CD4-positive, alpha-beta T cell treated with Interferon gamma for 1 hour (primary cell): ENCODE results near the gene TIMP2.
"Not testable (repeated sequence)": the region's sequence is repeated elsewhere in the genome, so short reads cannot be mapped to it uniquely, and the experiment has no call there.

ENCODE experiments used
- DNase-seq: peaks from one replicate; pipeline ENCODE4 v3.0.0-alpha.2; 2020

Gene TIMP2, protein sequence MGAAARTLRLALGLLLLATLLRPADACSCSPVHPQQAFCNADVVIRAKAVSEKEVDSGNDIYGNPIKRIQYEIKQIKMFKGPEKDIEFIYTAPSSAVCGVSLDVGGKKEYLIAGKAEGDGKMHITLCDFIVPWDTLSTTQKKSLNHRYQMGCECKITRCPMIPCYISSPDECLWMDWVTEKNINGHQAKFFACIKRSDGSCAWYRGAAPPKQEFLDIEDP

DNA sequence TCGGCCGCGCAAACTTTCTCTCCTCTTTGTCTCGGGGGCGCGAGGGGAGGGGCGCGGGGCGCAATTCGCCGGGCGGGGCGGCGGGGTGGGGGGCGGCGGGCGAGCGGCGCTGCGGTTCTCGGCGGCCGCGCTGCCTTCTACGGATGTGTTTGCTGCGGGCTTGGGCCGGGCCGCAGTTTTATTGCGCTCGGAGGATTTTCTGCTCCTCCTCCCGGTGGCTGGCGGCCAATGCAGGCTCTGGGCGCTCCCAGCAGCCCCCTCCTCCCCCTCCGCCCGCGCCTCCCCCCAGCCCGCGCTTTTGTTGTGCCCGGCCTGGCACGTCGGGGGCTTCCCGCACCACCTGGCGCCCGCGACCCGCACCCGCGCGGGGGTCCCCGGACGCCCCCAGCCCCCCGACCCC, at the start of gene TIMP2:
Gene TIMP2 (minus strand): TSS at position 154 of the 400 bp plus-strand sequence. CDS start 299 bp downstream, outside the sequence.
- DNase-seq: peak; percentile 81

DNA sequence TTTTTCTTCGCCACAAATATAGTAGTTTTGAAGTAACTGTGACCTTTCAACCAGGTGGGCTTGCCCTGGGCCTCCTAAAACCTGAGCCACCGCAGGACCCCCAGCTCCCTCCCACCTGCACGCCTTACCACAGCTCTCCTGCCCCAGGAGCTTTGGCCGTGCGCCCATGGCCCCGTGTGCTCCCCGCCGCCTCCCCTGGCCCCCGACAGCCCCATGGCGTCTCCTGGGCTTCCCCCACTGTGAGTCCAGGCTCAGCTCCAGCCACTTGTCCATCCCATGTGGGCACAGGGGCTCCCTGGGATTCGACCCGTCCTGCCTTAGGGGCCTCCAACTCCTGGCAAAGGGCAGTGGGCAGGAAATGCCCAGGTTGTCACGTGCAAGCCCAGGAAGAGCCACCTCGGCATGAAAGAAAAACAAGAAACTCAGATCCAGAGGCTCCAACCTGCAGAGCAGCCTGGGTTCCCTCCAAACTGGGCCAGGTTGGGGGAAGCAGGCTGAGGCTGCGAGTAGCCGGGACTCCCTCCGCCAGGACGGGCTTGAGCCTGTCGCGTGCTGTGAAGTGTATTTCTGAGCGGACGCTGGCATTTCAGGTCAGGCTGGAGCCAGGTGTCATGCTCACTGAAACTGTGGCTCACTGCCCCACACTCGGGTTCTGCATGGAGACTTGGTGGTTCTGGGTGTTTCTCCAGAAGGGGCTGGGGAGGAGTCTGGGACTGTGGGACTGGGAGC, 48.8 kb upstream of the TIMP2 start:
- DNase-seq: no peak

DNA sequence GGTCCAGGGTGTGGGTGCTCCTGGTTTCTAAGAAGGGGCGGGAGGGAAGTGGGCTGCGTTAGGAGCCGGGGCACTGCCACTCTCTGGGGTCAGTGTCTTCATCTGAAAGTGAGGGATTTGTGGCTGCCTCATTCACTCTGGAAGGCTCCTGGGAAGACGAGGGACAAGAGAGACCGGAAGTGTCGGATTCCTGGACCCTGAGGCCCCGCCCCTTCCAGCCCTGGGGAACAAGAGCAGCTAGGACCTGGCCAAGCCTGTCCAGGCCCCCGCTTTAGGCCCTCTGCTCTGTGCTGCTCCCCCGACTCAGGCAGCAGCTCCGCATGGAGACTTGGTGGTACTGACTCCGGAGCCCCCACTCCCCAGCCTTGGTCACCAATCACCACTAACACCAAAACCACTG, 48.0 kb upstream of the TIMP2 start:
- no peak for DNase-seq

DNA sequence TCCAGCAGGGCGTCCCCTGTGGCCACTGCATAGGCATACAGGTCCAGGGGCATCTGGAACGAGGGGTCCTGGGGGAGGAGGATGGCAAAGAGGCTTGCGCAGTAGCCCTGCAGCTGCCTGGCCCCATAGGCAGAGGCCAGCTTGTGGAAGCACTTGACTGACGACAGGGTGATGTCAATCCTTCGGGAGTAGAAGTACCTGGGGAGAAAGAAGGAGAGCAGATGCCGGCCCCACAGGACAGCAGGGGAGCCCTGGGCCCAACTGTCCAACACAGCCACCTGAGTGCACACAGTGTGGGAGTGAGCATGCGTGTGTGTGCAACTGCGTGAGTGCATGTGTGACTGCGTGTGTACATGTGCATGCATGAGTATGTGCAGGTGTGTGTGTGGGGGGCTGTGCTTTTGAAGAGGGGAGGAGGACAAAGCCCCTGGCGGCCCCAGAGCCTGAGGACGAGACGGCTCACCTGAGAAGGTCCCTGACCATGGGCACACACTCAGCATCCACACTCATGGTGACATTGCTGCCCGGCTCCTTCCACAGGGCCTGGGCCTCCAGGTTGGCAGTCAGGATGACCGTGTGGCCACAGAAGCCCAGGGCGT, 47.4 kb upstream of the TIMP2 start:
- no peak for DNase-seq

DNA sequence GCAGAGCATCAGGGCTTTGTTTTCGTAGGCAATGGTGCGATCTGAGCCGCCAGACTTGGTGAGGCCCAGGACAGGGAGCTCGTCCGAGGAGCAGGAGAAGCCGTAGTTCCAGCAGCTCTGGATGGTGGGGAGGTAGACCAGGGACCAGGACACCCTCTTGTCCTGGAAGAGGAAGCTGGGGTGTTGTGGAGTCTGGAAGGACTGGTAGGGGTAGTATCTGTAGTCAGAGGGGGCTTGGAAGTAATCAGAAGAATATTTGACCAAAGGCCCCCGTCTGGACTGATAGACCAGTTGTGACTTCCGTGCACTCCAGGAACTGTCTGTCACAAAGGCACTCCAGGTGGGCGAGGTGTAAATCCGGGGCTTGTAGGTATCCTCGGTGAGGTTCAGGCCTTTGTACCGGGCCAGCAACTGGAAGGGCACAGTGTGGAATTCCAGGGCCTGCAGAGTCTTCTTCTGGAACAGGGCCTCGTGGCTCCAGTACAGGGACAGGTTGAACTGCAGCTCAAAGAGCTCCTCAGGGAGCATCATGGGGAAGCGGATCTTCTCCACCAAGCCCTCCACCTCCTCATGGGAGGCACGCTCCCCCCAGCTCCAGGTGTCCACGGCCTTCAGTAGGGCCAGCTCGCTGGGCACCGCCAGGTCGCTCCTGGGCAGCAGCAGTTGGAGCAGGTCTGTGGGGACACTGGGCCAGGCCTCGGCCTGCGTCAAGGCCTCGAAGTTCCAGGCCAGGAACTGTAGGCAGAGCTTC, 46.7 kb upstream of the TIMP2 start:
- no peak for DNase-seq

DNA sequence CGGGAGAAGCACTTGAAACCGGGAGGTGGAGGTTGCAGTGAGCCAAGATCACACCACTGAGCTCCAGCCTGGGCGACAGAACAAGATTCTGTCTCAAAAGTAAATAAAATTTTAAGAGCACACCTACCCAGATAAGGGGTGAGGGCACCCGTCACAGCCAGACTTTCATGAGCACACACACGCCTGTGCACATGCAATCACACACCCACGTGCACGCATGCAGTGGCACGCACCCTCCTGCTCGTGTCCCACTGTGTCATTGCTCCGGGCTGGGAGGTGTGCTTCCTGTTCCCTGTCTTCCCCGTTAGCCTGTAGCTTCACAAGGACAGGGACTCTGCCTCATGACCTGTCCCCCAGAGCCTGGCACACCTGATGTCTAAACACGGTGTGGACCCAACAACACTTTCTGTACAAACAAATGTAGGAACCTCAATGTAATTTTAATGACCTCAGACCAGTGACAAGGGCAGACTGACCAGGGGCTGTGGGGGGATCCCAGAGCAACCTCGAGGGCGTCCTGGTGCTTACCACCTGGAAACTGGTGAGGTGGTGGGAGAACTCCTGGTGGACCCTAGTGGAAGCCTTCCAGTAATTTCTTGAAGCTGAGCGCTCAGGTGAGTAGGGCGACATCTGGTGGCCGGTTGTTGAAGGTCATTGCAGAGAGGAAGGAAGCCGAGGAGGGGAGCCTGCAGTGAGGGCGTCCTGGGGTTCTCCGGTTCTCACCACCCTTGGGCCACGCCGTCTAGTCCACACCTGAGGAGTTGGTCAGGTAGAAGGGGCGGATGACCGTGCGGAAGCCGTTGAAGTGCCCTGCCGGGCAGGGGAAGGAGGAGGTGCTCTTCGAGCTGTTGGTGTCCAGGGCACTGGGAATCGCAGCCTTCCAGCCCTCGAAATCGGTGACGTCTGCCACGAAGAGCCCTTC, 45.9 kb upstream of the TIMP2 start:
- peak; percentile 64 for DNase-seq

DNA sequence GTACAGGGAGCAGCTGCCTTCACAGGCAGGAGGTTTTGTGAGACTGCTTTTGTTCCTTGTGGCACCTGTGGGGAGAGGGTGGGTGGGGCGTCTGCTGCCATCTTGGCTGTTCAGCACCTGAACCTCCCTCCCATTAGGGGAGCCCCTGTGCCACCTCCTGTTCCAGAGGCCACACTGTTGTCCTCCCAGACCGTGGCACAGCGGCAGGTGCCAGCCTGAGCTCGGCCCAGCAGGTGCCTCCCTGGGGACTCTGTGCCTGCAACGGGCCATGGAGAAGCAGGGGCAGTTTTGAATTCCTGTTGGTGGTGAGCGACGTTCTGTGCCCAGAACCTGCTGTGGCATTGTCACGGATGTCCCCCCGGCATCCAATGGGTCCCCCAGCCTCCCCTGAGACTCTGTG, 44.7 kb upstream of the TIMP2 start:
- DNase-seq: no peak

DNA sequence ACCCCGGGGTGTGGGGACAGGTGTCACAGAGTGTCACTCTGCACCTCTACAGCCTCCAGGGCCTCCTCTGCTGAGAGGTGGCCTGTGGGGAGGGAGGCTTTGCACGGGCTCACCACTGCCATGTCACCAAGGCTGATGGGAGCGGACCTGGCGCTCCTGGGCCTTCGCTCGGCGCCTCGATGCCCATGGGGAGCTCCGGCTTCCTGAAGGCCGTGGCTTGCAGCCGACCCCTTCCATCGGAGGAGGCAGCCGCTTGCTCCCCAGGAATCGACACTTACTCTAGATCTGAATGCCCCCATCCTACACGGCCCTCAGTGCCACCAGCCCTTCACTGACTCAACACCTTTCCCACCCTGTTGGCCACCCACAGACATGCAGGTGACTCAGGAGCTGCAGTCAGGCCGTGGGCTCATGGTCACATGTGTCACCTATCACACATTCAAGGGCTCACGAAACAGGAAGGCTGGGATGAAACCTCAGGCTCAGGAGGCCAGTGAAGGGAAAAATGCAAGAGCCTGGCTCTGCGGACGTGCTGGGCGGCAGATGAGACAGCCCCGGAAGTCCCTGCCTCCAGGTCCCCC, 42.7 kb upstream of the TIMP2 start:
- no peak for DNase-seq

DNA sequence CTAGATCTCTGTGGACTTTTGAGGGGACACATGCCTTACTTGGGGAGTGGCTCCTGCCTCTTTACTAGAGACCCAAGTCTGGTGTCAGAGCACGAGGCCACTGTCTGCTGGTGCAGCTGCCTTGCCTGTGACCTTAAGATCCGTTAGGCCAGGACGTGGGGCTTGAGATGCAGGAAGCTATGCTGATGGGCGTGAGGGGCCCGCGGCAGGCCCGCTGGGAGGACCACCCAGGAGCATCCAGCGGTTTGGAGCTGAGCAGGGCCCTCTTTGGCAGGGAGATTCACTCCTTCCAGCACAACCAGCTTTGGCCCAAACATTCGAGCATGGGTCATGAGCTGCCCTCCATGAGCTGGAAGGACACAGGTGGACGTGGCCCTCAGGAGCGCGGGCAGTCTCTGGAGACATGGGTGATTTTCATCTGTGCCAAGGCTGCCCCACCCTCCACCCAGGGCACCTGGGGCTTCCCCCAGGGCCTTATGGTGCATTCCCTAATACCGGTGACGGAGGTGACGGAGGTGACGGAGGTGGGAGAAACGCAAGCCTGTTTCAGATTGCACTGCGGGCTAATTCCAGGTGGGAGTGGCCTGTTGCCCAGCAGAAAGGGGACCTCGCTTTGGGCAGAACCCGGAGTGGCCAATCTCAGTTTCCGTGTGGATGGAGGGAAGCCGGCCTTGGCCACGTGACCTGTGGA, 41.9 kb upstream of the TIMP2 start:
- DNase-seq: no peak

DNA sequence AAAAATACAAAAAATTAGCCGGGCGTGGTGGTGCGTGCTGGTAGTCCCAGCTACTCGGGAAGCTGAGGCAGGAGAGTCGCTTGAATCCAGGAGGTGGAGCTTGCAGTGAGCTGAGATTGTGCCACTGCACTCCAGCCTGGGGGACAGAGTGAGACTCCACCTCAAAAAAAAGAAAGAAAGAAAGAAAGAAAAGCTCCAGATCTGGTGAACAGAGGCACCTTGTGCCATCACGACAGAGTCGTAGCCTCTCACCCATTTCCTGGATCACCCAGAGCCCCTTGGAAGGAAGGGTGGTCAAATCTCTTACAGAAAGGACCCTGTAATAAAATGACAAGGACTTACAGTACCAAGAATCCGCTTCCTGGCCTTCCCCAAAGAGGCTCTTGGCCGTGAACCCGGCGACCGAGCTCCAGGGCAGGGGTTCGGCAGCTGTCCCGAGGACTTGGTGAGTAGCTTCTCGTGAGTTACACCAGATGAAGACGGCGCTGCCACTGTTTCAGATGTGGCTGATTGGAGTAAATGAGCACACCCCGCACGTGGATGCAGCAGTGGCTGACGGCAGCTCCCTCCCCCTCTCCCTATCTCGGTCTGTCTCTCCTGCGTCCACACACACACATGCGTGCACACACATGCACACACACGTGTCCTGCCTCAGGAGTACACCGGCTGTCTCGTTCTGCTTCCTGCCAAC, 41.1 kb upstream of the TIMP2 start:
- DNase-seq: no peak

DNA sequence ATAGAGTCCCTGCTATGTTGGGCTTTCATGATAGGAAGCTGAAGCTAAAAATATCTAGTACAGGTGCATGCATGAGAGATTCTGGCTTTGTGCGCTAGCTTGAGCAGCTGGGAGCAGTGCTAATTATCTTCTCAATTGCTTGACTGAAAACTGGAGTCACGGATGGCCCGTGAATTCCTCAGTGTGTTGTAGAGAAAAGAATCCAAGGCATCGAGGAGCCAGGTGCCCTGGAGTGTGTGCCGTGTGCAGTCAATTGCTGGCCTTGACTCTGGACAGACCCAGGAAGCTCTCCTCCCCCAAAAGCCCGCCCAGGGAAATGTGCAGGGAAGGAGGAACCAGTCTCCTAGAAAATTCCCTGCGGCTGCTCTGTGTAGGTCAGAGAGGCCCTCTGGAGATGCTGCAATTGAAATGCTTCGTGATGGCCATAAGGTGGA, 40.3 kb upstream of the TIMP2 start:
- DNase-seq: no peak

DNA sequence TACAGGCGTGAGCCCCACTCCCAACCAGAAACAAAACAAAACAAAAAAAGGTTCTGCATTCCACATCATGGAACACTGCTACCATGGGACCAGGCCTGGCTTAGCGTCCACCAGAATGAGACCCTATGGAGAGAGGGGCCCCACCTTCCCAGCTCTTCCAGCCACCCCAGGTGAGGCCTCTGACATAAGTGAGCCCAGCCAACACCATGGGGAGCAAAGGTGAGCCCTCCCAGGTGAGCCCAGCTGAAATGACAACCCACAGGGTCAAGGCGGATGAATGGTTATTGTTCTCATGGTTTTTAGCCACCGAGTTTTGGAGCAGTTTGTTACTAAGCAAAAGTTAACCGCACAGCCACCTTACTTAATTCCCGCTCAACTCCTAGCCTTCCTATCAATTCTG, 38.2 kb upstream of the TIMP2 start:
- no peak for DNase-seq

DNA sequence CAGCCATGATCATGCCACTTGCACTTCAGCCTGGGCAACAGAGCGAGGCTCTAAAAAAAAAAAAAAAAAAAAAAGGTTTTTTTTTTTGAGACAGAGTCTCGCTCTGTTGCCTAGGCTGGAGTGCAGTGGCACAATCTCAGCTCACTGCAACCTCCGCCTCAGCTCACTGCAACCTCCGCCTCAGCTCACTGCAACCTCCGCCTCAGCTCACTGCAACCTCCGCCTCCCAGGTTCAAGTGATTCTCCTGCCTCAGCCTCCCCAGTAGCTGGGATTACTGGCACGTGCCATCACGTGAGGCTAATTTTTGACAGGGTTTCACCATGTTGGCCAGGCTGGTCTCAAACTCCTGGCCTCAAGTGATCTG, 37.8 kb upstream of the TIMP2 start:
- DNase-seq: not testable (repeated sequence)

DNA sequence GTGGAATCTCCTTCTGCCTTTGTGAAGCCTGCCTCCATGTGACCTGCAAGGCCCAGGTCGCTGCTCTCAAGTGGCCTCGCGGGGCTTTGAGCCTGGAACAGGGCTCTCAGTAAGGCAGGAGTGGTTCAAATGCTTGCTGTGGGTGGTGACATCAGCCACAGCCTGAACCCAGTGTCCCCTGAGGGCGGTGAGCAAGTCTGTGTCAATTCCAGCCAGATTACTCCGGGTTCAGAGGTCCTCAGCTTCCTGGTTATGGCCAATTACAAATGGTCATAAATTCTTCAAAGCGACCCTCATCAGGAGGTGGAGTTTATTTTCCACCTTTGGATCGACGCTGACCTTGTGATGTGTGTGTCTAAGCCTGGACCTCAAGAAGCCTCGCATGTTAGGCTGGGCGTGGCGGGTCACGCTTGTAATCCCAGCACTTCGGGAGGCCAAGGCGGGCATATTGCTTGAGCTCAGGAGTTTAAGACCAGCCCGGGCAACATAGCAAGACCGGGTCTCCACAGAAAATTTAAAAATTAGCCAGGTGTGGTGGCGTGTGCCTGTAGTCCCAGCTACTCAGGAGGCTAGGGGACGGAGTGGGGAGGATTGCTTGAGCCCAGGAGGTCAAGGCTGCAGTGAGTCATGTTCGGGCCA, 37.3 kb upstream of the TIMP2 start:
- no peak for DNase-seq

DNA sequence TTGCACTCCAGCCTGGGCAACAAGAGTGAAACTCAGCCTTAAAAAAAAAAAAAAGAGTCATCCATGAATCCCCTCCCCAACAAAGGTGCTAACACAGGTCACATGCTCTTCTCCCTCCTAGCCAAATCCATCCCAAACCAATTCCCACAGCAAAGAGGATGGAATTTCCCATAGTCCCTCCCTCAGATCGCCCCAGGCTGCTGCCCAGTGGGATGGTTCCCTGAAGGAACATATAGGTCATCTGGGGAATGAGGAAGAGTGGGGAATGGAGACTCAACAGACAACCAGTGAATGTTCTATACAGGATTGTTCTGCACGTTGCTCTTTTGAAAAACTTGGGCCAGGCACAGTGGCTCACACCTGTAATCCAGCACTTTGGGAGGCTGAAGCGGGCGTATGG, 36.4 kb upstream of the TIMP2 start:
- DNase-seq: no peak

DNA sequence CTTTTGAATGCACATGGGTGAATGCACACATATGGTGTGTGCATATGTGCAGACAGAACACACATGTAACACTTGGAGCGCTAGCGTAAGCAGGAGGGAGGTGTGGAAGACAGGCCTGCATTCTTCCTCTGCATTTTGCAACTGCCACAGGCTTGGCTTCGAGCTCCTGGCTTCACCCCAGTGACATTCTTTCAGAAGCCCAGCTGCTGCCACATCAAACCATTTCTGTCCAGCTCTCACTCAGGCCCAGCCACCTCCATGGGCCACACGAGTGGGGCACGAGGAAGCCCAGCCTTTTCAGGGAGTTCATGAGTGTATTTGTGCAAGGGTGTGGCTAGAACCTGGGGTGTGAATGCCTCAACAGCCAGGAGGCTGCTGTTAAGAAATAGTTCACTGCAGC, 35.7 kb upstream of the TIMP2 start:
- DNase-seq: no peak

DNA sequence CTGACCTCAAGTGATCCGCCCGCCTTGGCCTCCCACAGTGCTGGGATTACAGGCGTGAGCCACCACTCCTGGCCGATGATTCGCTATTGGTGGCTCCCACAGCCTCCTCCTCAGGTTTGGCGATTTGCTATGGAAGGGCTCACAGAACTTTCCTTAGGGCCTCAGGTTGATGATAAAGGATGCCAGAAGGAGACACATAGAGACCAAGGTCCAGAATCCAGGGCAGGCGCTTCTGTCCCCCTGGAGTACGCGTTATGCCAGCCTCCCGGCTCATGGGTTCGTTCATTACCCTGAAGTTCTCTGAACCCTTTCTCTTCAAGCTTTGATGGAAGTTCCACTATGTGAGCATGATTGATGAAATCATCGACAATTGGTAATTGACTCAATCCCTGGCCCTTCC, 34.6 kb upstream of the TIMP2 start:
- DNase-seq: no peak

DNA sequence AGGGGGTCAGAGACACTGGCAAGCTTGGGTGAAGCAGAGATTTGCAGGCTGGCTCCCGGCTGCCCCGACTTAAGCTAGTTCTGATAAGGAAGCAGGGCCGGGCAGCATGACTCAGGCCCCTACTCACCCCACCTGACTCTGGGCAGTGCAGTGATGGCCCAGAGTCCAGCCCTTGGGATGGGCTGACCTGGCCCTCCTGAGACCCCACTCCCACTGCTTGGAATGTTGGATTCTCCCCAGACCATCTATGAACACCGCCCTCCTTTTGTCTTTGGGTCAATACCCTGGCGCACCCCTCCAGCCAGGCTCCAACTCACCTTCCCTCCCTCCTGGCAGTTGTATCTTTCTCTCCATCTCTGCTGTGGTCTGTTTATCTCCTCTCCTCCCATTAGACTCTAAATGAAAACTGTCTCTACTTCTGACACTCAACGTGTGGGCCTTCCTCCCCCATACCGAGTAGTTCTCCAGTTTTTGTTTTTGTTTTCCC, 33.5 kb upstream of the TIMP2 start:
- DNase-seq: no peak

DNA sequence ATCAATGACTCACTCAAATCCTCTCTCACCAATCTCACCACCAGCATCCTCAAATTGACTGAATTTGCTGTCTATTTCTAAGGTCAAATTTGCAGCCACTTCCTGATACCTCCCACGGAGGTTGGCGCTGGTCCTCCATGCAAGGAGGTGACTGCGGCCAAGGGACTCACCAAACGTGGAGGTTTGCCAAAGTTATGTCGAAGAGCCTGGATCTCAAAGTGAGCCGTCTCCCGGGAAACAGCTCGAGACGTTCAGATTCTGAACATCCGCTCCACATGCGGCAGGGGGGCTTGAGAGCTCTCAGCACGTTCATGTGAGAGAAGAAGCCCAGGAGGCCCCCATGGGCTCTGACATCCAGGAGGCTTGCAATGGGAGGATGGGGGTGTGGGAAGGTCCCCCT, 31.9 kb upstream of the TIMP2 start:
- DNase-seq: no peak

DNA sequence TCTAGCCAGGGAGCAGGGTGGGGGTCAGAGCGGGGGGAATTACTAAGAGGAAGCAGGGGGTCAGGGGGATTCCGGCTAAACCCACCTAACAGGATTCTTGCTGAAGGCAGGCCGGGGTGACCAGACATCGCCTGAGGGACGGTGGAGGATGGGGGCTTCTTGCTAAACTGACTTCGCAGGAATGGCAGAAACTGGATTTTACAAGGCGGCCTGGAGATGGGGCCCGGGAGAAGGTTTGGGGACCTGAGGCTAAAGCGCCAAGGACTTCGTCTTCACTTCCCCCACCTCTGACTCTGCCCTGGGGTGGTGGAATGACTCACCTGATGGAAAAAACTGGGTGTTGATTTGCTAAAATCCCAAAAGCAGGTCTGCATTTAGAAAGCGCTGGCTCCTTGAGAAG, 31.1 kb upstream of the TIMP2 start:
- DNase-seq: no peak
